Ovary (tissue), 9 donors: Measurements from ENCODE around the gene LSAMP. TPM values are rescaled to one million over a fixed set of nuclear protein-coding genes. Genes with fewer than 3 reads are reported as not detected.

Experiments used
- DNase-seq, 5 donors: peaks; one replicate each; pipeline ENCODE4 v3.0.0-alpha.2; 2019 to 2020
- H3K27ac ChIP-seq, 2 donors: fragments of 200-600 bp; one replicate each; pipeline versions ENCODE4 v1.5.1 to v1.8.0; 2019 to 2022
- H3K27me3 ChIP-seq: fragments of 200-600 bp; one replicate; pipeline ENCODE4 v1.8.0; 2022
- H3K36me3 ChIP-seq: fragments of 200-600 bp; sonication (generic); one replicate; pipeline ENCODE4 v1.5.1; 2019
- H3K4me1 ChIP-seq: one replicate; pipeline ENCODE4 v1.8.1; 2013; ENCODE audit warnings: mild to moderate bottlenecking, moderate library complexity; ENCODE audit not compliant: insufficient read depth
- H3K4me3 ChIP-seq: fragments of 200-600 bp; sonication (generic); one replicate; pipeline ENCODE4 v1.5.1; 2017
- H3K9me3 ChIP-seq, 2 donors: fragments of 200-600 bp in 1 of 2; sonication (generic) in 1 of 2; one replicate each; pipeline versions ENCODE4 v1.5.1 to v1.8.1; 2013 to 2019; ENCODE audit warnings: mild to moderate bottlenecking in 1 of 2, moderate library complexity in 1 of 2
- CTCF ChIP-seq, 3 donors: fragments of 450-650 bp in 2 of 3; fragments of 200-600 bp in 1 of 3; IDR thresholded peaks; one replicate each; pipeline versions ENCODE4 v1.5.1 to v1.8.0; 2016 to 2022; ENCODE audit warnings: antibody characterized with exemption in 3 of 3, mild to moderate bottlenecking in 1 of 3
- EP300 ChIP-seq: sonication (generic); formaldehyde crosslinking; IDR thresholded peaks from one replicate; pipeline ENCODE4 v1.6.1; 2017; ENCODE audit warnings: antibody characterized with exemption
- POLR2A ChIP-seq: fragments of 450-650 bp; IDR thresholded peaks from one replicate; pipeline ENCODE4 v1.6.1; 2017; ENCODE audit warnings: antibody characterized with exemption, mild to moderate bottlenecking, moderate library complexity
- WGBS, 3 donors: extraction: QIAGEN DNeasy Blood & Tissue Kit in 1 of 3; methylation state at CpG; one replicate each; pipeline versions ENCODE4 v1.1.5 to v1.1.7; 2013 to 2017; 5-methylcytosine and 5-hydroxymethylcytosine counted together
- intact Hi-C, 4 donors: fragments of 100-400 bp; cut with DNase I; formaldehyde crosslinking; loops; one replicate each; pipeline versions ENCODE4 v1.11.0 to v1.15.1; 2022 to 2023
- polyA plus RNA-seq, 2 donors: library from polyadenylated mRNA; stranded (reverse); fragments of 200-250 nt in 1 of 2; fragments of 350-450 nt in 1 of 2; fragmentation: Illumina TruSeq in 1 of 2; extraction: RNeasy Lipid Tissue Mini Kit (QIAGEN cat#74804) in 1 of 2; gene quantifications; one replicate each; pipeline ENCODE4 v1.2.3, GENCODE V29; 2013 to 2014
- total RNA-seq, 7 donors: library from RNA; depleted of rRNA in 2 of 7; stranded (reverse); fragments of >200 nt in 2 of 7; fragmentation: NEBNext Ultra II Directional in 3 of 7; extraction: Animal tissue kit (Norgen Biotek cat#: 25700) in 3 of 7; gene quantifications; one replicate each; pipeline versions ENCODE4 v1.1.0 to v1.2.4, GENCODE V29; 2016 to 2023
- donor health status: DM: no; HTN: no; CAD: no; lungs with moderate emphysema.
- donor health status: DM: no; HTN: no; CAD: no.
- donor health status: Bipolar disorder and iron deficiency.
- donor health status: DM: yes; HTN: yes; CAD: no.
- donor health status: DM: no; HTN: no; CAD: no.
- donor health status: DM: yes; HTN: yes; CAD: no.

The LSAMP gene
- total and polyA plus RNA-seq, 9 donors = 1.1 to 13.0 (median 5.4) TPM

GRCh38 chr3:115918900-115919299, 526.4 kb downstream of the LSAMP start:
- WGBS, 3 donors = 86 to 90% (median 88%) methylated on average over 2 of the region's 2 CpGs
- TF ChIP-seq EP300 (no peak), CTCF (IDR thresholded peaks at IDR 0.05) (no peak), POLR2A (no peak)
- Histone ChIP-seq H3K4me1 (no peaks in the 10 kb centered on the region), H3K9me3 (no peaks in the 10 kb centered on the region), H3K4me3 (no peak overlapping the region), H3K27me3 (no peaks in the 10 kb centered on the region), H3K27ac (no peak overlapping the region), H3K36me3 (no peaks in the 10 kb centered on the region)
- intact Hi-C loops = no loop called here
- DNase-seq = no peak

GRCh38 chr3:115916866-115917265, 528.4 kb downstream of the LSAMP start:
- intact Hi-C loops = no loop called here

GRCh38 chr3:115915061-115915460, 530.2 kb downstream of the LSAMP start:
- H3K36me3 ChIP-seq = no peaks in the 10 kb centered on the region
- H3K27me3 ChIP-seq = no peaks in the 10 kb centered on the region
- no peaks in the 10 kb centered on the region for H3K4me1 ChIP-seq
- WGBS, 3 donors = 83 to 89% (median 86%) methylated on average over 1 of the region's 1 CpG
- no peak overlapping the region for H3K27ac ChIP-seq
- H3K9me3 ChIP-seq = no peaks in the 10 kb centered on the region
- no peak for TF ChIP-seq CTCF (IDR thresholded peaks at IDR 0.05)
- DNase-seq = no peak
- no peak overlapping the region for H3K4me3 ChIP-seq
- intact Hi-C loops = no loop called here

More at GRCh38 chr3:115916866-115917265, 528.4 kb downstream of the LSAMP start:
- H3K27me3 ChIP-seq = no peaks in the 10 kb centered on the region
- no peaks in the 10 kb centered on the region for H3K36me3 ChIP-seq
- no peaks in the 10 kb centered on the region for H3K9me3 ChIP-seq
- no peaks in the 10 kb centered on the region for H3K4me1 ChIP-seq
- TF ChIP-seq CTCF (IDR thresholded peaks at IDR 0.05) (no peak), EP300 (no peak), POLR2A (no peak)
- 92 to 95% (median 95%) methylated on average over 1 of the region's 1 CpG for WGBS, 3 donors
- H3K27ac ChIP-seq = no peak overlapping the region
- no peak overlapping the region for H3K4me3 ChIP-seq
- no peak for DNase-seq

- Histone ChIP-seq H3K9me3 (no peaks in the 10 kb centered on the region), H3K27ac (no peak overlapping the region), H3K36me3 (no peaks in the 10 kb centered on the region), H3K4me1 (no peaks in the 10 kb centered on the region), H3K4me3 (no peak overlapping the region), H3K27me3 (no peaks in the 10 kb centered on the region)
- intact Hi-C loops = no loop called here
- TF ChIP-seq CTCF (IDR thresholded peaks at IDR 0.05) = no peak
- no peak for TF ChIP-seq POLR2A
- no peak for TF ChIP-seq EP300
- 89 to 93% (median 89%) methylated on average over 4 of the region's 4 CpGs for WGBS, 3 donors
- no peak for DNase-seq
Observed at GRCh38 chr3:115913069-115913686, 532.1 kb downstream of the LSAMP start.
